ENCODE results near the gene RBM28. TPM values are rescaled to one million over a fixed set of nuclear protein-coding genes. Genes with fewer than 3 reads are reported as not detected.

The RBM28 gene
- total RNA-seq, 1 experiment from 2014 or later, result 49.3 TPM

DNA sequence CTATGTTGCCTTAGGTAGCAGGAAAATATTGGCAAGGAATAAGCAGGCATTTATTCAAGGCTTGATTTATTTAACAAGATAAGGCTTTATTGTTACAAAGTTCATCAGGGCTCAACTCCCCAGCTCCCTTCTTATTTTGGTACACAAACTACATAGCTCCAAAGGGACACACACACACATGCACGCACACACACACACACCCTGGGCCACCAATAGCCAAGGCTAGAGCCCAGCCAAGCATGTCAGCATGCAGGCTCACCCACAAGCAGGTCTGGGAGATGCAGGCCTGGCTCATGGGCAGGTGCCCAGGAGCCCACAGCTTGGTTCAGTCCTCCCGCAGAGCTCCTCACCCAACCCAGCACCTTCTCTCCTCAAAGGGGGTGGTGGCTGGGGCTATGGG is 79.2 kb downstream of the RBM28 start:
- Mint-ChIP-seq H3K4me3 (ENCODE audit: low read depth, unreplicated experiment) (no peak overlapping the region), H3K27ac (ENCODE audit: unreplicated experiment) (no peak overlapping the region), H3K9me3 (ENCODE audit: low read depth, unreplicated experiment) (no peaks in the 10 kb centered on the region), H3K27me3 (ENCODE audit: unreplicated experiment) (no peaks in the 10 kb centered on the region), H3K36me3 (ENCODE audit: insufficient read depth, unreplicated experiment) (peaks cover 8% of the 10 kb centered on the region), H3K4me1 (ENCODE audit: low read depth, unreplicated experiment) (peaks cover 23% of the 10 kb centered on the region)
- TF ChIP-seq, protein P1, sequence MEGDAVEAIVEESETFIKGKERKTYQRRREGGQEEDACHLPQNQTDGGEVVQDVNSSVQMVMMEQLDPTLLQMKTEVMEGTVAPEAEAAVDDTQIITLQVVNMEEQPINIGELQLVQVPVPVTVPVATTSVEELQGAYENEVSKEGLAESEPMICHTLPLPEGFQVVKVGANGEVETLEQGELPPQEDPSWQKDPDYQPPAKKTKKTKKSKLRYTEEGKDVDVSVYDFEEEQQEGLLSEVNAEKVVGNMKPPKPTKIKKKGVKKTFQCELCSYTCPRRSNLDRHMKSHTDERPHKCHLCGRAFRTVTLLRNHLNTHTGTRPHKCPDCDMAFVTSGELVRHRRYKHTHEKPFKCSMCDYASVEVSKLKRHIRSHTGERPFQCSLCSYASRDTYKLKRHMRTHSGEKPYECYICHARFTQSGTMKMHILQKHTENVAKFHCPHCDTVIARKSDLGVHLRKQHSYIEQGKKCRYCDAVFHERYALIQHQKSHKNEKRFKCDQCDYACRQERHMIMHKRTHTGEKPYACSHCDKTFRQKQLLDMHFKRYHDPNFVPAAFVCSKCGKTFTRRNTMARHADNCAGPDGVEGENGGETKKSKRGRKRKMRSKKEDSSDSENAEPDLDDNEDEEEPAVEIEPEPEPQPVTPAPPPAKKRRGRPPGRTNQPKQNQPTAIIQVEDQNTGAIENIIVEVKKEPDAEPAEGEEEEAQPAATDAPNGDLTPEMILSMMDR (IDR thresholded peaks at IDR 0.05; ENCODE audit: unreplicated experiment), result no peak
- CTCF ChIA-PET, result interaction anchor here (0.6 kb wide), 1 partner anchor 336 kb away, joined by 3 read pairs; no protein-coding TSS in a partner anchor
- DNase-seq, result no peak
- no TSS peak for BruUV-seq (replicated peaks)
- intact Hi-C loops (cut with micrococcal nuclease; ENCODE audit: unreplicated experiment), result no loop called here

DNA sequence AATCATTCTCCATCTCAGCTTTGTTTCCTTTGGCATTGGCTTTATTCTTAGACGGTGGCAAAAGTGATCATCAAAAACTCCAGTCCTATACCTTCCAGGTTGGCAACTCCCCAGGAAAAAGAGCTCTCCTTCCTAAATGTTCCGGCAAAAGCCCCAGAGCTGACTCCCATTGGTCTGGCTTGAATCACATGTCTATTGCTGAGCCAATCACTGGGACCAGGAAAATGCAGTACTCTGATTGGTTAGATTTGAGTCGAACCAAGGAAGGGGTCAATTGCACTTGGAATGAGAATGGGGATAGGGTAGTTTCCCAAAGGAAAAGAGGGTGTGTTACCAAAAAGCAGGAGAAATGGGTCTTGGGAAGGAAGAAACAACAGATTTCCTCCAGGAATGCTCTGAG is 80.3 kb downstream of the RBM28 start:
- intact Hi-C loops (cut with micrococcal nuclease; ENCODE audit: unreplicated experiment), result no loop called here
- CTCF ChIA-PET, result no interaction called here
- H3K36me3 Mint-ChIP-seq (ENCODE audit: insufficient read depth, unreplicated experiment), result peaks cover 8% of the 10 kb centered on the region
- no peak for DNase-seq
- no TSS peak for BruUV-seq (replicated peaks)
- H3K27me3 Mint-ChIP-seq (ENCODE audit: unreplicated experiment), result no peaks in the 10 kb centered on the region
- TF ChIP-seq, protein P1 (IDR thresholded peaks at IDR 0.05; ENCODE audit: unreplicated experiment), result no peak
- H3K4me1 Mint-ChIP-seq (ENCODE audit: low read depth, unreplicated experiment), result peaks cover 33% of the 10 kb centered on the region
- no peak overlapping the region for H3K27ac Mint-ChIP-seq (ENCODE audit: unreplicated experiment)
- no peak overlapping the region for H3K4me3 Mint-ChIP-seq (ENCODE audit: low read depth, unreplicated experiment)
- H3K9me3 Mint-ChIP-seq (ENCODE audit: low read depth, unreplicated experiment), result no peaks in the 10 kb centered on the region

DNA sequence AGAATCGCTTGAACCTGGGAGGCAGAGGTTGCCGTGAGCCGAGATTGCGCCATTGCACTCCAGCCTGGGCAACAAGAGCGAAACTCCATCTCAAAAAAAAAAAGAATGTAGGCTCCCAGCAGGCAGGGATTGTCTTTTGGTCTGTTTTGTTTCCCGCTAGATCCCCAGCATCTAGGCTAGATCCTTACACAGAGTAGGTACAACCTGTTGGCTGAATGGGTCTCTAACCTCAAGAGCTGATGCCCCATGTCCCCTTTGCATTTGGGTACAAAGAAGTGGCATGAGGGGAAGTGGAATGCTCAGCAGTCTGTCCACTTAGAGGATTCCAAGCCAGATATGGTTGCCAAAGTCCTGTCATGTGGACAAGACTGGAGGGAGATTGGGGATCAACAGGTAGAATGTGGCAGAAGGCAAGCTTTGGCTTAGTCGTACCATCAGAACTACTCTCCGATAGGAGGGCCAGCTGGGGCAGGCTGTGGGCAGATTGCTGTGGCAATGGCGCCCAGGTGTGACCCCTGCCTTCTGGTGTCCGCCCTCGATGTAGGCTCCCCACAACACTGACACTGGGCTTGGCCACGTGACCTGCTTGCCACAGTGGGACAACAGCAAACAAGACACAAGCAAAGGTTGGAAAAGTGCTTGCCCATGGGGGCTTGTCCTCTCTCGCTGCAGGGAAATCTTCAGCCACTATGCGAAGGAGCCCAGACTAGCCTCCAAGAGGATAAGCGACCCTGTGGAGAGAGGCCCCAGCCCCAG is 81.3 kb downstream of the RBM28 start:
- no TSS peak for BruUV-seq (replicated peaks)
- CTCF ChIA-PET, result no interaction called here
- H3K27me3 Mint-ChIP-seq (ENCODE audit: unreplicated experiment), result no peaks in the 10 kb centered on the region
- no peak overlapping the region for H3K27ac Mint-ChIP-seq (ENCODE audit: unreplicated experiment)
- intact Hi-C loops (cut with micrococcal nuclease; ENCODE audit: unreplicated experiment), result no loop called here
- H3K36me3 Mint-ChIP-seq (ENCODE audit: insufficient read depth, unreplicated experiment), result peaks cover 8% of the 10 kb centered on the region
- no peak for DNase-seq
- peaks cover 42% of the 10 kb centered on the region for H3K4me1 Mint-ChIP-seq (ENCODE audit: low read depth, unreplicated experiment)
- no peak overlapping the region for H3K4me3 Mint-ChIP-seq (ENCODE audit: low read depth, unreplicated experiment)
- H3K9me3 Mint-ChIP-seq (ENCODE audit: low read depth, unreplicated experiment), result no peaks in the 10 kb centered on the region
- TF ChIP-seq, protein P1 (IDR thresholded peaks at IDR 0.05; ENCODE audit: unreplicated experiment), result no peak

DNA sequence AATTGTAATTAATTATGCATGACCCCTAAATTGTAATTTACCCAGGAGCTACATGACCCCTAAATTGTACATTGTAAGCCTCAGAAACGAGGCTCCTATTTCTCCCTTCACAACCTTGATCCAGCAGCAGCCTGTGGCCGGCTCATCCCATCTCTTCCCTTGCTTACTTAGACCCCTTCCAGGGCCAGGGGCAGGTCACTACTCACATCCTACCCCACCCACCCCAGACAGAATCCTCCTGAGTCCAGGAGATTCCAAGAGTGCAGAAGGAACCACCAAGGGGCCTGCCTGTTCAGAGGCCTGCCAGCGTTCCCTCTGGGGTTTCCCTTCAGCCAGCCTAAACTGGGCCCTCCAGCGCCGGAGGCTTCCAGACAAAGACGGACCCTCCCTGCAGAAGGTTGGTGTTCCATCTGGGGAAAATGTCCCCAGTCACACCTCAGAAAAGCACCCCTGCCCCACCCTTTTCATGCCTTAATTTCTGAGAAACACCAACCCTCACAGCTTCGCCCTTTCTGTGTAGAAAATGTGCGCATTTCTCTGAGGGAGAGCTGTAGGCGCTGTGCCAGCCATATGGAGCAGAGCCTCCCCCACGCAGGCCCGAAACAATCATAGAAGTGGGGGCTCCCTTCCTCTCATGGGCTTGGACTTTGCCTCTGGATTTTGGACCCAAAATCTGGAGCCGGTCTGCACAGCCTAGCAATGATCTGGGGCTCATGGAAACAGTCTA is 83.5 kb downstream of the RBM28 start:
- BruUV-seq (replicated peaks), result no TSS peak
- H3K9me3 Mint-ChIP-seq (ENCODE audit: low read depth, unreplicated experiment), result no peaks in the 10 kb centered on the region
- intact Hi-C loops (cut with micrococcal nuclease; ENCODE audit: unreplicated experiment), result no loop called here
- no peaks in the 10 kb centered on the region for H3K27me3 Mint-ChIP-seq (ENCODE audit: unreplicated experiment)
- peaks cover 32% of the 10 kb centered on the region for H3K4me1 Mint-ChIP-seq (ENCODE audit: low read depth, unreplicated experiment)
- H3K27ac Mint-ChIP-seq (ENCODE audit: unreplicated experiment), result peak overlapping the region; percentile 13
- H3K4me3 Mint-ChIP-seq (ENCODE audit: low read depth, unreplicated experiment), result peak overlapping the region; percentile 27
- peaks cover 8% of the 10 kb centered on the region for H3K36me3 Mint-ChIP-seq (ENCODE audit: insufficient read depth, unreplicated experiment)
- TF ChIP-seq, protein P1 (IDR thresholded peaks at IDR 0.05; ENCODE audit: unreplicated experiment), result no peak
- CTCF ChIA-PET, result no interaction called here
- no peak for DNase-seq
